H1 (cell line): ENCODE data around the gene NRIP3. TPM values are rescaled to one million over a fixed set of nuclear protein-coding genes. Genes with fewer than 3 reads are reported as not detected.

ENCODE experiments used
- CTCF ChIA-PET: fragments of 300-600 bp; sonication (Branson Sonifier 250); formaldehyde crosslinking; loops from one replicate; lab custom pipeline; 2021; ENCODE audit not compliant: partially characterized antibody; lab: Charles Lee
- POLR2A ChIA-PET: fragments of 300-600 bp; sonication (Branson Sonifier 250); formaldehyde crosslinking; loops from one replicate; lab custom pipeline; 2021; ENCODE audit warnings: inconsistent platforms; ENCODE audit not compliant: partially characterized antibody; lab: Charles Lee
- DNase-seq, 2 experiments: peaks; one replicate each; pipeline versions ENCODE4 v3.0.0 to v3.0.0-alpha.2; 2010 to 2022; ENCODE audit warnings: low spot score in 2 of 2, low read depth in 1 of 2, mixed read lengths in 1 of 2
- FAIRE-seq: peaks from 2 replicates; lab custom pipeline; 2011; peaks lifted over from hg19 to GRCh38; lab: Jason Lieb, UNC
- H2AFZ ChIP-seq: 2 replicates; pipeline ENCODE4 v1.8.1; 2012; ENCODE audit warnings: low read length, inconsistent platforms
- H2AK5ac ChIP-seq: 2 replicates; pipeline ENCODE4 v1.6.1; 2013; ENCODE audit warnings: low read depth, low read length
- H2BK120ac ChIP-seq: replicated peaks from 2 replicates; pipeline ENCODE3; 2013; ENCODE audit warnings: low read depth, low read length, inconsistent platforms
- H2BK12ac ChIP-seq: 2 replicates; pipeline ENCODE4 v1.6.1; 2013; ENCODE audit warnings: low read depth, low read length
- H2BK15ac ChIP-seq: 2 replicates; pipeline ENCODE4 v1.6.1; 2013; ENCODE audit warnings: low read length
- H2BK20ac ChIP-seq: 2 replicates; pipeline ENCODE4 v1.6.1; 2013; ENCODE audit warnings: low read length
- H2BK5ac ChIP-seq: 2 replicates; pipeline ENCODE4 v1.6.1; 2013; ENCODE audit warnings: low read depth, low read length
- H3K14ac ChIP-seq: 2 replicates; pipeline ENCODE4 v1.6.1; 2013; ENCODE audit warnings: inconsistent platforms; ENCODE audit not compliant: insufficient read length
- H3K18ac ChIP-seq: 2 replicates; pipeline ENCODE4 v1.6.1; 2013; ENCODE audit warnings: low read length; ENCODE audit errors: extremely low read depth
- H3K23ac ChIP-seq: 2 replicates; pipeline ENCODE4 v1.6.1; 2013; ENCODE audit warnings: inconsistent platforms; ENCODE audit not compliant: insufficient read length
- H3K23me2 ChIP-seq: 2 replicates; pipeline ENCODE4 v1.6.1; 2013; ENCODE audit warnings: low read depth, low read length
- H3K27ac ChIP-seq: 2 replicates; pipeline ENCODE4 v1.6.1; 2011; ENCODE audit warnings: low read depth, low read length, inconsistent platforms
- H3K27me3 ChIP-seq, 4 experiments: replicated peaks in 1 of 4; 1 replicate in 1 of 4; 2 replicates in 3 of 4; pipeline versions ENCODE4 v1.6.1 to v1.8.1; 2011 to 2013; ENCODE audit warnings: low read length in 3 of 4, mild to moderate bottlenecking in 3 of 4, inconsistent platforms in 2 of 4, mixed read lengths in 2 of 4, moderate library complexity in 1 of 4; ENCODE audit not compliant: control insufficient read depth in 3 of 4, insufficient read depth in 3 of 4; ENCODE audit errors: extremely low read depth in 1 of 4
- H3K36me3 ChIP-seq, 4 experiments: 2 replicates each; pipeline versions ENCODE4 v1.6.1 to v1.8.1; 2011 to 2013; ENCODE audit warnings: mild to moderate bottlenecking in 4 of 4, low read length in 3 of 4, moderate library complexity in 2 of 4, control low read depth in 1 of 4, inconsistent platforms in 1 of 4; ENCODE audit not compliant: insufficient read depth in 4 of 4, control insufficient read depth in 2 of 4
- H3K4ac ChIP-seq: replicated peaks from 2 replicates; pipeline ENCODE3; 2013; ENCODE audit warnings: low read length, low read depth, mixed read lengths, inconsistent platforms; ENCODE audit not compliant: insufficient read length
- H3K4me1 ChIP-seq, 4 experiments: replicated peaks in 1 of 4; 1 replicate in 1 of 4; 2 replicates in 3 of 4; pipeline versions ENCODE4 v1.6.1 to v1.8.1; 2011 to 2013; ENCODE audit warnings: low read length in 3 of 4, inconsistent platforms in 2 of 4, mixed read lengths in 1 of 4; ENCODE audit not compliant: insufficient read depth in 4 of 4, control insufficient read depth in 3 of 4
- H3K4me2 ChIP-seq, 2 experiments: 2 replicates each; pipeline versions ENCODE4 v1.6.1 to v1.8.1; 2011 to 2013; ENCODE audit warnings: low read depth in 2 of 2, low read length in 2 of 2, control low read depth in 1 of 2, inconsistent platforms in 1 of 2, mild to moderate bottlenecking in 1 of 2; ENCODE audit not compliant: insufficient read depth in 1 of 2
- H3K4me3 ChIP-seq, 4 experiments: fragments of 200-600, 300-600 bp in 1 of 4; sonication (generic), shearing (Covaris generic), sonication (Bioruptor Twin) in 1 of 4; 2 replicates each; pipeline versions ENCODE4 v1.5.1 to v1.8.1; 2011 to 2016; ENCODE audit warnings: low read length in 4 of 4, low read depth in 3 of 4, control low read depth in 2 of 4, inconsistent platforms in 2 of 4, mild to moderate bottlenecking in 2 of 4, mixed read lengths in 1 of 4, moderate library complexity in 1 of 4; ENCODE audit not compliant: insufficient read depth in 2 of 4; ENCODE audit errors: extremely low read depth in 1 of 4
- H3K56ac ChIP-seq: replicated peaks from 2 replicates; pipeline ENCODE3; 2013; ENCODE audit warnings: low read depth, mild to moderate bottlenecking, mixed read lengths, low read length, inconsistent platforms; ENCODE audit not compliant: insufficient read length
- H3K79me1 ChIP-seq: 2 replicates; pipeline ENCODE4 v1.6.1; 2013; ENCODE audit warnings: low read depth, low read length, control low read depth
- H3K79me2 ChIP-seq, 2 experiments: 2 replicates each; pipeline versions ENCODE4 v1.6.1 to v1.8.1; 2012 to 2013; ENCODE audit warnings: low read length in 2 of 2, mild to moderate bottlenecking in 2 of 2, inconsistent platforms in 1 of 2; ENCODE audit not compliant: insufficient read depth in 2 of 2, control insufficient read depth in 1 of 2
- H3K9ac ChIP-seq, 4 experiments: replicated peaks in 1 of 4; 1 replicate in 1 of 4; 2 replicates in 3 of 4; pipeline versions ENCODE4 v1.6.1 to v1.8.1; 2011 to 2013; ENCODE audit warnings: low read depth in 3 of 4, low read length in 3 of 4, control low read depth in 2 of 4, mild to moderate bottlenecking in 2 of 4, moderate library complexity in 2 of 4, inconsistent platforms in 1 of 4; ENCODE audit errors: extremely low read depth in 1 of 4
- H3K9me3 ChIP-seq, 2 experiments: 2 replicates each; pipeline versions ENCODE4 v1.6.1 to v1.8.1; 2012 to 2013; ENCODE audit warnings: mild to moderate bottlenecking in 2 of 2, moderate library complexity in 2 of 2, control low read depth in 1 of 2, inconsistent platforms in 1 of 2, low read depth in 1 of 2, low read length in 1 of 2, mixed read lengths in 1 of 2; ENCODE audit not compliant: insufficient read depth in 2 of 2
- H4K20me1 ChIP-seq, 2 experiments: replicated peaks in 1 of 2; 2 replicates each; pipeline versions ENCODE3 to v1.8.1; 2011 to 2013; ENCODE audit warnings: inconsistent platforms in 2 of 2, low read length in 2 of 2, mild to moderate bottlenecking in 1 of 2; ENCODE audit not compliant: insufficient read depth in 2 of 2, control insufficient read depth in 1 of 2
- H4K5ac ChIP-seq: 2 replicates; pipeline ENCODE4 v1.6.1; 2013; ENCODE audit warnings: low read length, low read depth, mixed read lengths, inconsistent platforms; ENCODE audit not compliant: insufficient read length
- H4K8ac ChIP-seq: 2 replicates; pipeline ENCODE4 v1.8.0; 2013; ENCODE audit warnings: mild to moderate bottlenecking, moderate library complexity, low read length, inconsistent platforms; ENCODE audit not compliant: insufficient read depth; ENCODE audit errors: extremely low read depth
- H4K91ac ChIP-seq: replicated peaks from 2 replicates; pipeline ENCODE3; 2013; ENCODE audit warnings: low read length, mixed read lengths, inconsistent platforms; ENCODE audit not compliant: insufficient read length
- ASH2L ChIP-seq: fragments of 200-600, 300-600 bp; sonication (generic); IDR thresholded peaks from one replicate; pipeline ENCODE4 v1.7.1; 2017; ENCODE audit warnings: low read length
- CHD2 ChIP-seq: IDR thresholded peaks from 2 replicates; pipeline ENCODE4 v1.6.1; 2012; ENCODE audit warnings: low read length, improper control_type of control experiment
- CTBP2 ChIP-seq: IDR thresholded peaks from 2 replicates; pipeline ENCODE4 v1.7.0; 2011; ENCODE audit warnings: borderline replicate concordance, mild to moderate bottlenecking, moderate library complexity, mixed read lengths, low read length; ENCODE audit not compliant: insufficient read depth, insufficient read length
- GTF2F1 ChIP-seq: IDR thresholded peaks from 2 replicates; pipeline ENCODE4 v1.6.1; 2012; ENCODE audit warnings: low read depth, low read length, improper control_type of control experiment, borderline replicate concordance
- HDAC6 ChIP-seq: IDR thresholded peaks from one replicate; pipeline ENCODE4 v1.7.1; 2012; ENCODE audit warnings: low read depth, mild to moderate bottlenecking, inconsistent platforms, low read length, moderate library complexity
- JUN ChIP-seq: IDR thresholded peaks from 2 replicates; pipeline ENCODE4 v1.6.1; 2011; ENCODE audit warnings: low read depth, mild to moderate bottlenecking, improper control_type of control experiment, low read length
- NANOG ChIP-seq: IDR thresholded peaks from 2 replicates; pipeline ENCODE4 v1.6.1; 2011; ENCODE audit warnings: low read length, low read depth, mild to moderate bottlenecking, inconsistent platforms; ENCODE audit not compliant: insufficient read depth, poor library complexity, severe bottlenecking
- NRF1 ChIP-seq: IDR thresholded peaks from 2 replicates; pipeline ENCODE4 v1.6.1; 2011; ENCODE audit warnings: mild to moderate bottlenecking, low read depth, low read length, improper control_type of control experiment
- POU5F1 ChIP-seq: IDR thresholded peaks from 2 replicates; pipeline ENCODE4 v1.6.1; 2011; ENCODE audit warnings: low read depth, mild to moderate bottlenecking, low read length, moderate library complexity
- RAD21 ChIP-seq, 2 experiments: IDR thresholded peaks in 1 of 2; conservative IDR thresholded peaks in 1 of 2; 2 replicates each; pipeline ENCODE4 v1.6.1; 2011; ENCODE audit warnings: low read depth in 2 of 2, low read length in 2 of 2, improper control_type of control experiment in 1 of 2, inconsistent platforms in 1 of 2, mild to moderate bottlenecking in 1 of 2, moderate library complexity in 1 of 2
- SAP30 ChIP-seq: fragments of 300-600 bp; sonication (generic); IDR thresholded peaks from 2 replicates; pipeline ENCODE4 v1.7.1; 2012; ENCODE audit warnings: low read length, moderate library complexity, mild to moderate bottlenecking, inconsistent platforms; ENCODE audit not compliant: insufficient read depth, insufficient replicate concordance
- SIRT6 ChIP-seq: IDR thresholded peaks from one replicate; pipeline ENCODE4 v1.7.1; 2012; ENCODE audit warnings: low read length, inconsistent platforms
- SIX5 ChIP-seq: IDR thresholded peaks from 2 replicates; pipeline ENCODE4 v1.6.1; 2011; ENCODE audit warnings: mild to moderate bottlenecking, low read depth, low read length
- WGBS, 2 experiments: shearing (Covaris generic) in 1 of 2; methylation state at CpG; one replicate each; pipeline versions ENCODE4 v1.1.6 to v1.1.7; 2013 to 2015; ENCODE audit warnings: low lambda C conversion rate in 2 of 2, mixed read lengths in 2 of 2, inconsistent platforms in 1 of 2, low coverage in 1 of 2, missing lambda C conversion rate in 1 of 2; ENCODE audit not compliant: insufficient replicate concordance in 2 of 2, insufficient coverage in 1 of 2, insufficient read length in 1 of 2; ENCODE audit errors: extremely low coverage in 1 of 2, missing lambda C conversion rate in 1 of 2; 5-methylcytosine and 5-hydroxymethylcytosine counted together
- polyA plus RNA-seq, 7 experiments: library from polyadenylated mRNA; depleted of rRNA in 3 of 7; stranded (reverse) in 5 of 7; unstranded in 2 of 7; fragments of >200 nt in 5 of 7; fragments of 200-250 nt in 2 of 7; gene quantifications; 1 replicate in 5 of 7; 2 replicates in 1 of 7; 4 replicates in 1 of 7; pipeline versions ENCODE4 v1.2.1 to v1.2.3, GENCODE V29; 2011 to 2013; ENCODE audit warnings: missing spikeins in 2 of 7, mixed read lengths in 2 of 7
- total RNA-seq: library from RNA; stranded (reverse); fragmentation: NEBNext Ultra II Directional; extraction: Animal tissue kit (Norgen Biotek cat#: 25700); gene quantifications from 2 replicates; pipeline ENCODE4 v1.2.1, GENCODE V29; 2021

NRIP3 gene
- total and polyA plus RNA-seq, 2 of the 8 experiments (the other 6 are each of a cell fraction or from before 2014, with no cell fraction given) = 3.9 to 7.1 TPM

GRCh38 chr11:8942518-8943066, 61.2 kb downstream of the NRIP3 start, which contains the start of gene ASCL3:
Gene ASCL3, minus strand, starts transcription at chr11:8943016. Its CDS starts 4,855 bp downstream, at chr11:8938161.
- Histone ChIP-seq H3K79me1 (no peaks in the 10 kb centered on the region), H2BK12ac (no peak within 1 kb of the TSS), H4K5ac (no peak within 1 kb of the TSS), H2BK120ac (no peak within 1 kb of the TSS), H2BK20ac (no peak within 1 kb of the TSS), H3K9me3 (no peaks in the 10 kb centered on the region), H3K27me3 (no peaks in the 10 kb centered on the region), H4K91ac (no peak within 1 kb of the TSS), H2AFZ (no peak within 1 kb of the TSS), H3K36me3 (peaks cover 0 to under 1% (median 0%) of the 10 kb centered on the region in 4 experiments; a peak in 1 of 8 replicates), H4K8ac (no peak within 1 kb of the TSS), H4K20me1 (no peaks in the 10 kb centered on the region), H3K18ac (no peak within 1 kb of the TSS), H2AK5ac (no peak within 1 kb of the TSS), H3K4me3 (no peak within 1 kb of the TSS), H3K14ac (no peak within 1 kb of the TSS), H3K23me2 (no peaks in the 10 kb centered on the region), H3K4me1 (no peaks in the 10 kb centered on the region), H3K23ac (no peak within 1 kb of the TSS), H3K27ac (no peak within 1 kb of the TSS), H3K9ac (no peak within 1 kb of the TSS), H2BK5ac (no peak within 1 kb of the TSS), H3K4ac (no peak within 1 kb of the TSS), H3K79me2 (no peaks in the 10 kb centered on the region), H2BK15ac (no peak within 1 kb of the TSS), H3K56ac (no peak within 1 kb of the TSS), H3K4me2 (no peak within 1 kb of the TSS)
- no peak for TF ChIP-seq RAD21 (IDR thresholded peaks at IDR 0.05 in 1 of 2, conservative IDR thresholded peaks at IDR 0.05 in 1 of 2; ENCODE audit: low read depth in 2 of 2, low read length in 2 of 2)
- TF ChIP-seq CHD2 = no peak
- no peak for TF ChIP-seq NANOG
- no peak for TF ChIP-seq SIX5
- no peak for TF ChIP-seq SAP30
- TF ChIP-seq HDAC6 = no peak
- TF ChIP-seq SIRT6 = no peak
- no peak for TF ChIP-seq GTF2F1
- TF ChIP-seq NRF1 = no peak
- no peak for TF ChIP-seq CTBP2
- TF ChIP-seq JUN = no peak
- no peak for TF ChIP-seq ASH2L
- TF ChIP-seq POU5F1 = no peak
- 84% methylated on average over 5 of the region's 5 CpGs; no CpG with 5 or more reads in 1 of the 2 experiments for WGBS, 2 experiments
- no peak for DNase-seq
- CTCF ChIA-PET = interaction anchor here (0.5 to 3.1 kb wide), 7 partner anchors 9 to 235 kb away, joined by 3 to 9 read pairs (median 5); no protein-coding TSS in a partner anchor
- FAIRE-seq = no peak
- POLR2A ChIA-PET = interaction anchor here (2.0 kb wide), 1 partner anchor 9 kb away, joined by 4 read pairs; no protein-coding TSS in a partner anchor
